Measurements from ENCODE around the gene LCNL1. TPM values are rescaled to one million over a fixed set of nuclear protein-coding genes. Genes with fewer than 3 reads are reported as not detected.

Gene LCNL1
- total RNA-seq, 1 donor from 2014 or later: not detected

DNA sequence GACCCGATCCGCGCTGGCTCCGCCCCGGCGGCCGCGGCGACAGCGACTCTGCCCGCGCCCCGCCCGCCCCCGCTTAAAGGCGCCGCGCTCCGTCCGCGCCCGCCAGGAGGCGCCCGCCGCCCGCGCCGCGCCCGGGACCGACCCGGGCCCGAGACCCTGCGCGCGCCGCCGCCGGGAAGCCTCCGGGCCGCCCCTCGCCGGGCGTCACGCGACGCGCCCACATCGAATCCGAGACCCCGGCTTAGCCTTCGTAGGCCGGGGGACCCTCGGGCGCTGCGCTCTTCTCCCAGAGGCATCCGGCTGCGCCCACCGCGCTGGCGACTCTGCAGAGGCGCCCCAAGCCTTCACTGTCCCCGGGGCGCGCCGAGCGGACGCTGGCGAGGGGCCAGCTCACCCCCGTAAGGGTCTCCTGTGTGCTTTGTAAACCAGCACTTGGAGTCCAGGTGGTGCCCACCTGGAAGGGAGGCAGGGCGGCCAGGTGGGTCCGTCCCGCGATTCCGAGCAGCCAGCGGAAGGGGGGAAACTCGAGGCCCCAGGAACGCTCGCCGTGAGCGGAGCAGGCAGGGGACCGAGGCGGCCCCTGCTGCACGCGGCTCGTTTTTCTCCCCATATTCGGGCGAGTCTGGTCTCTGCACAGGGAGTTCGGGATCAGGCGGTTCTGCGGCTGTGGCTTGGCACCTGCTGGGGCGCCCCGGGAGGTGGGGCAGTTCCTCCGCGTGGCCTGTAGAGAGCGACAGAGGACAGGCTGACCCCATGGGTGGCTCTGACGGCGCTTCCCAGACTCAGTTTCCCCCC lies 45.7 kb downstream of the LCNL1 start:
- Mint-ChIP-seq H3K27me3 (no peaks in the 10 kb centered on the region), H3K4me1 (ENCODE audit: unreplicated experiment) (no peaks in the 10 kb centered on the region), H3K4me3 (peak overlapping the region; percentile 80), H3K9me3 (no peaks in the 10 kb centered on the region), H3K36me3 (no peaks in the 10 kb centered on the region), H3K27ac (no peak overlapping the region)
- no peak for TF ChIP-seq CTCF (conservative IDR thresholded peaks at IDR 0.05)
- no peak for DNase-seq (ENCODE audit: extremely low spot score, unreplicated experiment)

- no peaks in the 10 kb centered on the region for H3K9me3 Mint-ChIP-seq
- peak overlapping the region; percentile 80 for H3K4me3 Mint-ChIP-seq
- H3K36me3 Mint-ChIP-seq: no peaks in the 10 kb centered on the region
- H3K27ac Mint-ChIP-seq: peak overlapping the region; percentile 70
- DNase-seq (ENCODE audit: extremely low spot score, unreplicated experiment): peak; percentile 87
- H3K27me3 Mint-ChIP-seq: no peaks in the 10 kb centered on the region
- peak; percentile 91 for TF ChIP-seq CTCF (conservative IDR thresholded peaks at IDR 0.05)
- no peaks in the 10 kb centered on the region for H3K4me1 Mint-ChIP-seq (ENCODE audit: unreplicated experiment)
Measured at GRCh38 chr9:137029058-137029936, 46.5 kb downstream of the LCNL1 start.

GRCh38 chr9:137030006-137030405 lies 47.2 kb downstream of the LCNL1 start:
- H3K9me3 Mint-ChIP-seq: no peaks in the 10 kb centered on the region

GRCh38 chr9:137030538-137031527 lies 48.0 kb downstream of the LCNL1 start:
- no peak overlapping the region for H3K4me3 Mint-ChIP-seq
- no peak for TF ChIP-seq CTCF (conservative IDR thresholded peaks at IDR 0.05)
- no peaks in the 10 kb centered on the region for H3K9me3 Mint-ChIP-seq

More at GRCh38 chr9:137030006-137030405, 47.2 kb downstream of the LCNL1 start:
- Mint-ChIP-seq H3K27ac (no peak overlapping the region), H3K4me3 (no peak overlapping the region), H3K36me3 (no peaks in the 10 kb centered on the region), H3K27me3 (no peaks in the 10 kb centered on the region), H3K4me1 (ENCODE audit: unreplicated experiment) (no peaks in the 10 kb centered on the region)
- TF ChIP-seq CTCF (conservative IDR thresholded peaks at IDR 0.05): no peak
- no peak for DNase-seq (ENCODE audit: extremely low spot score, unreplicated experiment)

More at GRCh38 chr9:137030538-137031527, 48.0 kb downstream of the LCNL1 start:
- Mint-ChIP-seq H3K27ac (no peak overlapping the region), H3K4me1 (ENCODE audit: unreplicated experiment) (no peaks in the 10 kb centered on the region), H3K36me3 (no peaks in the 10 kb centered on the region), H3K27me3 (no peaks in the 10 kb centered on the region)
- no peak for DNase-seq (ENCODE audit: extremely low spot score, unreplicated experiment)
